Stimulated activated effector memory CD8-positive, alpha-beta T cell treated with anti-CD3 and anti-CD28 coated beads, Interleukin-12 subunit alpha, Interleukin-12 subunit beta, amount 100 ng/mL, for 72 hours (primary cell): ENCODE measurements around the gene SHROOM3.
A peak's percentile ranks its signal among the peaks of the same experiment; 100 is the strongest.

ENCODE experiments used
- ATAC-seq: fragments of 150-1000 bp; cut with Tn5 transposase; 2 replicates; pipeline ENCODE4 v1.10.0; 2021
- DNase-seq, 2 donors: peaks; one replicate each; pipeline ENCODE4 v3.0.0; 2021 to 2022; ENCODE audit warnings: low spot score in 2 of 2
- H3K27ac Mint-ChIP-seq: one replicate; pipeline ENCODE4 v1.8.0; 2022; ENCODE audit warnings: mild to moderate bottlenecking, mixed read lengths
- H3K36me3 Mint-ChIP-seq: one replicate; pipeline ENCODE4 v1.8.0; 2022; ENCODE audit warnings: mild to moderate bottlenecking, mixed read lengths
- H3K4me1 Mint-ChIP-seq: one replicate; pipeline ENCODE4 v1.8.0; 2022; ENCODE audit warnings: mixed read lengths
- H3K4me3 Mint-ChIP-seq: one replicate; pipeline ENCODE4 v1.8.0; 2022; ENCODE audit warnings: mild to moderate bottlenecking, mixed read lengths
- H3K9me3 Mint-ChIP-seq: one replicate; pipeline ENCODE4 v1.8.0; 2022; ENCODE audit warnings: mixed read lengths

The SHROOM3 gene

DNA sequence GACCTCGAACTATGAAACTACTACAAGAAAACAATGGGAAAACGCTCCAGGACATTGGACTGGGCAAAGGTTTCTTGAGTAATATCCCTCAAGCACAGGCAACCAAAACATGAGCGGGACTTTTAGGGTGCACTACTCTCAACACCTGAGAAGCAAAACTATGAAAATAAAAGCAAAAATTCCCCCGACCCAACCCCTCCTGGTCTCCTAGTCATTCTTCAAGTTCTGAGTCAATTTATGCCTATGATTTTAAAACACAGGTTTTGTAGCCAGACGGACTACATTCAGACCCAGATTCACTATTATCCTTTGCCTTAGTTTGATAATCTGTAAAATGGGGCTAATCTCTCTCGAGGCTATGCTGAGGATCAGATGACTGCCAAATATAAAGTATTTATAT lies 365.9 kb downstream of the SHROOM3 start:
- Mint-ChIP-seq H3K9me3 (no peaks in the 10 kb centered on the region), H3K27ac (no peak overlapping the region), H3K36me3 (no peaks in the 10 kb centered on the region), H3K4me3 (no peak overlapping the region), H3K4me1 (no peaks in the 10 kb centered on the region)
- ATAC-seq (peak; percentile 46), DNase-seq (no peak)

DNA sequence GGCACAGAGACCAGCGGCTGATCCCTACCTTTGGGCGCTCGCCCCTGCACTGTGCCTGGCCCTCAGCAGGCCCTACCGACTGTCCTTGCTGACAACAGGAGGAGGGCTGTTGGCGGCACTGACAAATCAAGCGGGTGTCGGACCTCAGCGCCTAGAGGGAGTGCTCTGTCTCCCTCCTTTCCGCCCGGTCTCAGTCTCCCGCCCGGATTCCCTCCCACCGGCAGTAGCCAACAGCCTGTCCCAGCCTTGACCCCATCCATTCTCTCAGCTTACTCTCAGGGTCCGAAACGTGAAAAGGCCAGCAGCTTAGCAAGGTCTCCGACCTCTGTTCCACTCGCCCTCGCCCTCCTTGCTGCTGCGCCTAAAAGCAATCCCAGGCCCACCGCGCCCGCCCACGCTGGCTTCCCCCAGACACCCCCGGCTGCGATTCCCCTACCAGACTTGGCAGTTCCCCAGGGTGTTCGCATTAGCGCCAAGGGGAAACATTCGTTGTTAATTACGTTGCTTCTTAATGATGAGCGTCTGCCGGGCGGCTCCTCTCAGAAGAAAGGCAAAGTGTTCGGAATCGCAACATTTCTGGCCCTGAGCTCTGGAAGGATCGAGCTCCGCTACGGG lies 366.7 kb downstream of the SHROOM3 start:
- H3K4me3 Mint-ChIP-seq, result no peak overlapping the region
- ATAC-seq, result peak; percentile 36
- H3K36me3 Mint-ChIP-seq, result no peaks in the 10 kb centered on the region
- H3K27ac Mint-ChIP-seq, result no peak overlapping the region
- no peaks in the 10 kb centered on the region for H3K4me1 Mint-ChIP-seq
- DNase-seq, result no peak
- H3K9me3 Mint-ChIP-seq, result no peaks in the 10 kb centered on the region

DNA sequence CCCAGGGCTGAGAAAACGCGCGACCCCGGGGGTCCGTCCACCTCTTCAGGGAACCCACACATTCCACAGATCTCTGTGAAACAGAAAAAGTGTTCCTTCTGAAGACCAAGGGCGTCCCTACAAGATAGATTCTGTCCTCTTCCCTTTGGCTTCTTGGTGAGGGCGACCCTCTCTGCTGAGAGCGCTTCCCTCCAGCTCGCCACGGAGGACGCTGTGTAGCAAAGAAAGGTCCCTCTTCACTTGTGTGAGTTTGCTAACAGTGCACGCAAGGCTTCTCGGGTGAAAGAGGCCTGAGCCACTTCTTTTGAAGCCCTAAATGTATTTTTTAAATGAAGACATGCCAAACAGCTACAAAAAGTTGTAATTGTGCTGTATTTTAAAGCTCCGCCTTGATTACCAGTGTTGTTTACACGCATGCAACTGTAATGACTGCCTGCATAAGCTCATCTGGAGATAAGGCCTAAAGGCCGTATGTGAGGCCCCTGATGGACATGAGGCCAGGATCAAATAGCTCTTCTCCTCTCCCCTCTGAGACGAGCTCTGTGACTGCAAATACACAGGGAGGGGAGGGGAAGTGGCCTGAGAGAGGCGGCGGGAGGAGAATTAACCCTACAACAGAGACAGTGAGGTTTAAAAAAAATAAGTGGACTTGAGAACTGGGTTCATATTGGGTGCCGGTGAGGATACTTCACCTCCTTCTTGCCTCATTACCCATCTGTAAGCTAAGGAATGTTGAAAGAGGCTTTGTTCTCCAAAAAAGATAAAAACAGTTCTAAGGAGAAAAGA lies 367.4 kb downstream of the SHROOM3 start:
- Mint-ChIP-seq H3K4me3 (no peak overlapping the region), H3K36me3 (no peaks in the 10 kb centered on the region), H3K4me1 (no peaks in the 10 kb centered on the region), H3K9me3 (peaks cover 3% of the 10 kb centered on the region), H3K27ac (no peak overlapping the region)
- DNase-seq (no peak), ATAC-seq (no peak)

DNA sequence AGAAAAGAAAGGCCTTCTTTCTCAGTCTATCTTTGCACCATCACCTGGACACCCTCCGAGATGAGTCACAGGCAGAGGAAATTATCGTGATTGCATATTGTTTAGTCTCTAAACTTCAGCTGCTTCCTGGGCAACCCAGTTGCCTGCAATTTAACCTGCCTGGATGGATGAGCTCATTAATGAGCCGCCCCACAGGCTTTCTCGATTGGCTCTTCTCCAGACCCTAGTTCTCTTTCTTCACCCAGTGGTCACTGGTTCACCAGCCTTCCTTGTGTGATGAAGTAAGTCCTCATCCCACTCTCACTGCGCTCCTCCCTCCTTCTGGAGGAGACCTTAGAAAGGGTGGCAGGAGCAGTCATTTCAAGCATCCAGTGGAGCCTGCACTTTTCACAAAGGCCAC lies 368.5 kb downstream of the SHROOM3 start:
- Mint-ChIP-seq H3K4me3 (no peak overlapping the region), H3K9me3 (peaks cover 4% of the 10 kb centered on the region), H3K4me1 (no peaks in the 10 kb centered on the region), H3K36me3 (no peaks in the 10 kb centered on the region), H3K27ac (no peak overlapping the region)
- ATAC-seq (no peak), DNase-seq (no peak)

DNA sequence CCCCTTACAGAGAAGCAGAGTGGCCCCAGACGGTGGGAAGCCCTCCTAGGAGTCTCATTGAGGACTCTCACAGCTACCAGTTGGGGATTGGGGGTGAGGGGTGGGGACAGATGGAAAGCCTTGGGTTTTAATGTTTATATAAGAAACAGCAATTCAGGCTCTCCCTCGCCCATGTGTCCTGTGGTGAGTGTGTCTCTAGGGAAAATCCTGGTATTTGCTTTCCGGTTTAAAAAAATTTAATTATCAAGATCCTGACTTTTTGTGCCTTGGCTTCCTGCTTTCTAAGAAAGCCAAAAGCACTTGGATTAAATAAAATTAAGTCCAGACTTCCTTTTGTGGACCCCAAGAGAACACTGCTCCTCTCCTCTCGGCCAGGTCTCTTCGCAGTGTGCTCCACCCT lies 369.1 kb downstream of the SHROOM3 start:
- no peak overlapping the region for H3K27ac Mint-ChIP-seq
- no peaks in the 10 kb centered on the region for H3K4me1 Mint-ChIP-seq
- ATAC-seq, result no peak
- H3K36me3 Mint-ChIP-seq, result no peaks in the 10 kb centered on the region
- DNase-seq, result no peak
- no peak overlapping the region for H3K4me3 Mint-ChIP-seq
- peaks cover 6% of the 10 kb centered on the region for H3K9me3 Mint-ChIP-seq

DNA sequence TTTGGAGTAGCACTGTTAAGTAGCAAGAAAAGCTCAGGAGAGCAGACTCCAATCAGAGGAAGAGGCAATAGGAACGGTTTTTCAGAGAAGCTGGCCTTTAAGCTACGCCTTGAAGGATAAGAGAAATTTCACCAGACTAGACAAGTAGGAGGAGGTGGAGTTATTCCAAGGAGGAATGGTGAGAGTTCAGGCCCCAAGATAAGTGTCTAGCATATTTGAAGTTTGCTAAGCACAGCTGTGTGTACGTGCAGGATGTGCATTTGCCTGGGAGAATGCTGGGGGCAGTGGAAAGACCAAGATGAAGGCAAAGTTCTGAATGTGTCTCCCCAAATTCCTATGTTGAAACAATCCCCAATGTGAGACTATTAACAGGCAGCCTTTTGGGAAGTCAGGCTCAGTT lies 371.3 kb downstream of the SHROOM3 start:
- Mint-ChIP-seq H3K27ac (no peak overlapping the region), H3K4me1 (no peaks in the 10 kb centered on the region), H3K9me3 (peaks cover 6% of the 10 kb centered on the region), H3K36me3 (no peaks in the 10 kb centered on the region), H3K4me3 (no peak overlapping the region)
- ATAC-seq (no peak), DNase-seq (no peak)

DNA sequence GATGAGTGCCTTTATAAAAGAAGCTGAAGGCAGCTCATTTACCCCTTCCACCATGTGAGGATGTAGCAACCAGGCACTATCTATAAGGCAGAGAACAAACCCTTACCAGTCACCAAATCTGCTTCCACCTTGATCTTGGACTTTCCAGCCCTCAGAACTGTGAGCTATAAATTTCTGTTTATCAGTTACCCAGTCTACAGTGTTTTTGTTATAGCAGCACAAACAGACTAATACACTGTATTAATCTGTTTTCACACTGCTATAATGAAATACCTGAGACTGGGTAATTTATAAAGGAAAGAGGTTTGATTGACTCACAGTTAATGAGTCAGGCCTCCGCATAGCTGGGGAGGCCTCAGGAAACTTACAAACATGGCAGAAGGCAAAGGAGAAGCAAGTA lies 371.7 kb downstream of the SHROOM3 start:
- H3K4me3 Mint-ChIP-seq, result no peak overlapping the region
- H3K9me3 Mint-ChIP-seq, result peaks cover 6% of the 10 kb centered on the region
- no peak overlapping the region for H3K27ac Mint-ChIP-seq
- DNase-seq (no peak), ATAC-seq (no peak)
- no peaks in the 10 kb centered on the region for H3K4me1 Mint-ChIP-seq
- H3K36me3 Mint-ChIP-seq, result no peaks in the 10 kb centered on the region

DNA sequence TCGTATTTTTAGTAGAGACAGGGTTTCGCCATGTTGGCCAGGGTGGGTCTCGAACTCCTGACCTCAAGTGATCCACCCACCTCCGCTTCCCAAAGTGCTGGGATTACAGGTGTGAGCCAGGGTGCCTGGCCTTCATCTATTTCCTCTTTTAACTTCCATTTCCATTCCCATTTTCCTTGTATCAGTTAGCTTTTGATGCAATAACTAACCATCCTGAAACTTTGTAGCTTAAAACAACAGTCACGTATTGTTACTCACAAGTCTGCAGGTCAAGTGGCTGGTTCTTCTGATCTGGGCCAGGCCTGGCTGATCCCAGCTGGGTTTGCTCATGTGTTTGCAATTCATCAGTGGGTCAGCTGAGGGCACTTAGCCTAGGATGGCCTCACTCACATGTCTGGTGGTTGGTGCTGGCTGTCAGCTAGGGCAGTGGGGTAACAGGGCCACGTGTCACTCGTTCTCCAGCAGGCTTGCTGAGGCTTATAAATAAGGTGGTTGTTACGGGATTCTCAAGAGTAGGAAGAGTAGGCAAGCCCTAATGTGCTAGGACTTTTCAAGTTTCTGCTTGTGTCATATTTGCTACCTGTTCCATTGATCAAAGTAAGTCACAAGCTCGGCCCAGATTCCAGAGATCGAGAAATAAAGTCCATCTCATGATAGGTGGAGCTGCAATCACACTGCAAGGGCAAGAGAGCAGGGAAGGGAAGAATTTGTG lies 374.7 kb downstream of the SHROOM3 start:
- no peak overlapping the region for H3K27ac Mint-ChIP-seq
- no peak for ATAC-seq
- no peaks in the 10 kb centered on the region for H3K4me1 Mint-ChIP-seq
- H3K36me3 Mint-ChIP-seq, result no peaks in the 10 kb centered on the region
- DNase-seq, result no peak
- peaks cover 6% of the 10 kb centered on the region for H3K9me3 Mint-ChIP-seq
- H3K4me3 Mint-ChIP-seq, result no peak overlapping the region

DNA sequence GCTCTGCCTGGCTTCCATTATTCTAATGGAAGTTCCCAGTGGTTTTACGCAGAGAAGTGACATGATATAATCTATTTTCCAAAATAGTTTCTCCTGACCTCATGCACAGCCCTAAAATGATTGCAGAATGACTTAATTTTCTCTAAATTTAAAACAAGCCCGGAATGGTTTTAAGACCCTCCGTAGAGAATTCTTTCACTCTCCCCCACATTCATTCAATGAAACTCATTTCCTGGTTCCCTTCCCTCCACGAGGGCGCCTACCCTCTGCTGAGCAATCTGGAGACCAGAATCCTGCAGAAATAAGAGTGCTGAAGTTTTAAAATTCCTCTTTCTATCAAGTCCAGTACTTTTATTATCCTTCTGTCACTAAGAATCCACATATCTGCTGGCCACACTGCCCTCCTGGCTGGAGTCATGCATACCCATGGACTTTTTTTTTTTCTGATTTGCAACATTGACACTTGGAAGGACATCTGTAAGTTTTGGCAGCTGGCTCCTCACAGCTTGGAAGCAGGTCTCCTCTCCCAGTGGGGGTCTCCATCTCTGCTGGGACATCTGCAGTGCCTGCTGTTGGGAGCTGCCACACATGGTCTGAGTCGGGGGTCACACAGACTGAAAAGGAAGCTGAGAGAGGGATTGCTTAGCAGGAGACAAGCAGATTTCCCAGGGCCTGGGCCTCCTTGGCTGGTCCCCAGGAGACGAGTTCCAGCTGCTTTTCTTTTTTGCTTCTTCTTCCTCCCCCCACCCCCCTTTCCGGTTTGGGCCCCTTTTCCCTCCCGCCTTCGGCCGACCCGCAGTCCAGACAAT lies 376.8 kb downstream of the SHROOM3 start:
- H3K27ac Mint-ChIP-seq, result no peak overlapping the region
- no peaks in the 10 kb centered on the region for H3K4me1 Mint-ChIP-seq
- H3K36me3 Mint-ChIP-seq, result no peaks in the 10 kb centered on the region
- ATAC-seq (no peak), DNase-seq (no peak)
- H3K9me3 Mint-ChIP-seq, result peaks cover 8% of the 10 kb centered on the region
- H3K4me3 Mint-ChIP-seq, result no peak overlapping the region

DNA sequence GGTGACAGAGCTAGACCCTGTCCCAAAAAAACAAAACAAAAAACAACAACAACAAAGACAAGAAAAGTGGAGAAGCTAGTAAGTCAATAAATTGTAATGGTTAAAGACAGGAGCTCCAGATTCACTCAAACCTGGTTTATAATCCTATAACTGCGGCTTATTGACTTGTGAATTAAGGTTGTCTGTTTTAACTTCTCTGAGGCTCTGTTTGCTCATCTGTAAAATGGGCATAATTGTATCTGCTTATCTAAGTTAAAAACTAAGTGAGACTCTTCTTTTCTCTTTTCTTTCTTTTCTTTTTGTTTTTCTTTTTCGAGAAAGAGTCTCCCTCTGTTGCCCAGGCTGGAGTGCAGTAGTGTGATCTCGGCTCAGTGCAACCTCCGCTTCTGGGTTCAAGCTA lies 378.0 kb downstream of the SHROOM3 start:
- H3K4me3 Mint-ChIP-seq, result no peak overlapping the region
- ATAC-seq (no peak), DNase-seq (no peak)
- H3K27ac Mint-ChIP-seq, result no peak overlapping the region
- peaks cover 6% of the 10 kb centered on the region for H3K9me3 Mint-ChIP-seq
- H3K4me1 Mint-ChIP-seq, result no peaks in the 10 kb centered on the region
- H3K36me3 Mint-ChIP-seq, result no peaks in the 10 kb centered on the region

DNA sequence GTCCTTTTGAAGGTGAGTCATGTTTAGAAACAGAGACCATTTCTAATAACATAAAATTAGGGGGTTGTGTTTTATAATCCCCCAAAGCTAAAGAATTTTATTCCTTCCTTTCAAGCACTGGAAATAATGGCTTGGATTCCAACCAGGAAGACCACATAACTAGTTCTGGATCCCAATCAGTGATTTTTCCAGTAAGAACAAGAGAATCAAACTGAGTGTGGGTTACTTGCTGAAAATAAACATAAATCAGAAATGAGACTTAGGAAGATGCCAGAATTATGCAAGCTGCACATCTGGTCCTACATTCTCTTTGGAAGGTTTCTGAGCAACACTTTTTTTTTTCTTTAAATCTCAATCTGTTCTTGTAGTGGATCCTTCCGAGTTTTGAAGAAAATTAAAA lies 386.6 kb downstream of the SHROOM3 start:
- Mint-ChIP-seq H3K36me3 (no peaks in the 10 kb centered on the region), H3K9me3 (peaks cover 3% of the 10 kb centered on the region), H3K27ac (no peak overlapping the region), H3K4me3 (no peak overlapping the region), H3K4me1 (no peaks in the 10 kb centered on the region)
- no peak for DNase-seq
- no peak for ATAC-seq

DNA sequence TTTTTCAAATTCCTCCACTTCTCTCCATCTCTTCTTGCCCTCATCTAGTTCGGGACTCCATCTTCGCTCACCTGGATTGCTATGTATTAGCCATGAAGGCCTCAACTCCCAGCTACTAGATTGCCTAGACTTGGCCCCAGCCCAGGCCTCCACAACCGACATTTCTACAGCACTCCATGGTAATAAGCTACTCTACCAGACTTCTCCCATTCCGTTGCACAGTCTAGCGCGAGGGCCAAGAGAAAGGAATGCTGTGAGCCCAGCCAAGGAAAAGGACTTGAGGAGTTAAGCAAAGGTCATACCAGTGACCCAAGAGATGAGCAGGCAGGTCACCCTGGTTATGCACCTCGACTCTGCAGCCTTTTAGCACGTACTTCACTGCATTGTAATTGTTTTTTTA lies 387.3 kb downstream of the SHROOM3 start:
- Mint-ChIP-seq H3K4me3 (no peak overlapping the region), H3K9me3 (peaks cover 3% of the 10 kb centered on the region), H3K27ac (no peak overlapping the region), H3K36me3 (no peaks in the 10 kb centered on the region), H3K4me1 (no peaks in the 10 kb centered on the region)
- DNase-seq (no peak), ATAC-seq (no peak)

DNA sequence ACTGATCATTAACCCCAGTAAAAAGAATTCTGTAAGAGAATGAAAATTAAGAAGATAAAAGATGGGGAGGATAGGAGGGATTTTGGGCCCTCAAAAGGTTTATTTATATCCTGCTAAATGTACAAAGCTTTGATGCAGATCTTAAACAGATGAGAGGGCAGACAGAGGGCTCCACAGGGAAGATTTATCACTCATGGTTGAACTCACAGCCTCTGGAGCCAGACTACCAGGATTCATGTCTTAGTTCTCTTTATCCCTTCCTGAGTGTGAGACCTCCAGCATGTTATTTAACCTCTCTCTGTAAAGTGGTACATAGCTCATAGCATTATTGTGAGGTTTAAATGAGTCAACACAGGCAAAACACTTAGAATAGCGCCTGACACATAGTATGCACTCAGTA lies 388.5 kb downstream of the SHROOM3 start:
- ATAC-seq (no peak), DNase-seq (no peak)
- Mint-ChIP-seq H3K4me3 (no peak overlapping the region), H3K36me3 (no peaks in the 10 kb centered on the region), H3K27ac (no peak overlapping the region), H3K4me1 (no peaks in the 10 kb centered on the region), H3K9me3 (peaks cover 3% of the 10 kb centered on the region)

DNA sequence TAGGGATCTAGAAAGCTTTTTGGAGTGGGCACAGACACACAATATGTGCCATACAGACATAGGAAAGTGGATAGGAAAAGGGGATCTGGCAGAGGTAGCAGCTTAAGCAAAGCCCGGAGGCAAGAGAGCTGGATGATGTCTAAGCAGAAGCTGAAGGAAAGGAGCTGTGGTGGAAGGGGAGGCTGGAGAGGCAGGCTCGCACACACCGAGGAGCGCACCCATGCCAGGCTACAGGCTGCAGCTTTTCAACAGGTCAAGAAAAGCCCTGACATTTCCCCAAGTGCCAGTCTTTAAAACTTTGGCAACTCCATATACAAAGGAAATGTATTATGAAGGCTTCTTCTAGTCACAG lies 395.6 kb downstream of the SHROOM3 start:
- Mint-ChIP-seq H3K36me3 (no peaks in the 10 kb centered on the region), H3K27ac (no peak overlapping the region), H3K9me3 (no peaks in the 10 kb centered on the region), H3K4me3 (no peak overlapping the region), H3K4me1 (no peaks in the 10 kb centered on the region)
- ATAC-seq, result no peak
- DNase-seq, result no peak

DNA sequence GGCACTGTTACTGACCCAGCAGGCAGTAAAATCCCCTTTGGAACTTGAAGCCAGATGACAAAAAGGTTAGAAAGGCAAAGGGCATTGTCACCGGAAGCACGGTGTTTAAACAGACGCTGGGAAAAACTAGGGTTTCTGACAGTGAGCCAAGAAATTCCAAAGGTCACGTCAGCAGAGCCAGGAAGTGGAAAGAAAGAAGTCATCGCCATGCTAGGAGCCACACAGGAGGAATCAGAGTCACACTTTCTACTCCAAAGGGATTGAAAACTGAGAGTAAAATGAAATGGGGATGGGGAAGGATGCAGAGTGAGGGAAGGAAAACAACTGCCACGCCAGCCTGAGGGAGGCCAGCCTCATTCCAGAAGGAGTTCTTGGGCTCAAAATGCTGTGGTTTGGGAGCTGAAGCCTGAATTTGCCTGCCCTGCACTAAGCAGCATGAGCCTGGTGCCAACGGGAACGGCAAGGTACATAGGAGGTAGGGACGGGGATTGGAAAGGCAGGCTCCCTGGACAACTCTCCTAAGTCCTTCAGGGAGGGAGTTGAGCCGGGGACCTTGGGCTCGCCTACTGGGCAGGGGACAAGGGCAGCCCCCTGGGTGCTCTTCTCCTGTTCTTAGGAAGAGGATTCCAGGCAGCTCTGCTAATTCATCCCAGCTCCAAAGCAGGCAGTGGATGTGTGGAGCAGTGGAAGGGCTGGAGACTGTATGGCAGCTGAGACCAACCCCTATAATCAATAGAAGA lies 396.1 kb downstream of the SHROOM3 start:
- H3K4me1 Mint-ChIP-seq, result no peaks in the 10 kb centered on the region
- DNase-seq (no peak), ATAC-seq (no peak)
- no peaks in the 10 kb centered on the region for H3K9me3 Mint-ChIP-seq
- no peaks in the 10 kb centered on the region for H3K36me3 Mint-ChIP-seq
- no peak overlapping the region for H3K27ac Mint-ChIP-seq
- H3K4me3 Mint-ChIP-seq, result no peak overlapping the region
